ENCODE results near the gene NUP205.

Gene NUP205

DNA sequence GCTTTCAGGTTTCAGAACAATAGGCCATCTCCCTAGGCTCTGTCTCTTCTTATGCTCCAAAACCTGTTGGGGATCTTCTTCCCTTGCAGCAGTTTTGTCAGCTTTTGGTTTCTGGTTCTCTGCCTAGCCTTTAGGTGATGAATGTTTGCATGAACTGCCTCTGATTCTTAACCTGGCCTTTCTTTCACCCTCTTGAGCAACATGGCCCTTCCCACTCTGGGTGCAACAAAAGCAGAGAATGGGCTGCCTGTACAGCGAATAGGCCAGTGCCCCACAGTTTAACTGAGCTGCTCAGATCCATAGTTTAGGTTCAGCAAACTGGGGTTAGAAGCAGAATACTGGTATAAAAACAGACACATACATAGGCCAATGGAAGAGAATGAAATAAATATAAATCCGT is 18.1 kb upstream of the NUP205 start:
- TF ChIP-seq, protein P1, sequence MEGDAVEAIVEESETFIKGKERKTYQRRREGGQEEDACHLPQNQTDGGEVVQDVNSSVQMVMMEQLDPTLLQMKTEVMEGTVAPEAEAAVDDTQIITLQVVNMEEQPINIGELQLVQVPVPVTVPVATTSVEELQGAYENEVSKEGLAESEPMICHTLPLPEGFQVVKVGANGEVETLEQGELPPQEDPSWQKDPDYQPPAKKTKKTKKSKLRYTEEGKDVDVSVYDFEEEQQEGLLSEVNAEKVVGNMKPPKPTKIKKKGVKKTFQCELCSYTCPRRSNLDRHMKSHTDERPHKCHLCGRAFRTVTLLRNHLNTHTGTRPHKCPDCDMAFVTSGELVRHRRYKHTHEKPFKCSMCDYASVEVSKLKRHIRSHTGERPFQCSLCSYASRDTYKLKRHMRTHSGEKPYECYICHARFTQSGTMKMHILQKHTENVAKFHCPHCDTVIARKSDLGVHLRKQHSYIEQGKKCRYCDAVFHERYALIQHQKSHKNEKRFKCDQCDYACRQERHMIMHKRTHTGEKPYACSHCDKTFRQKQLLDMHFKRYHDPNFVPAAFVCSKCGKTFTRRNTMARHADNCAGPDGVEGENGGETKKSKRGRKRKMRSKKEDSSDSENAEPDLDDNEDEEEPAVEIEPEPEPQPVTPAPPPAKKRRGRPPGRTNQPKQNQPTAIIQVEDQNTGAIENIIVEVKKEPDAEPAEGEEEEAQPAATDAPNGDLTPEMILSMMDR (IDR thresholded peaks at IDR 0.05; ENCODE audit: low read depth, low read length), result no peak
- no peak for DNase-seq (ENCODE audit: extremely low read depth, low read depth)

DNA sequence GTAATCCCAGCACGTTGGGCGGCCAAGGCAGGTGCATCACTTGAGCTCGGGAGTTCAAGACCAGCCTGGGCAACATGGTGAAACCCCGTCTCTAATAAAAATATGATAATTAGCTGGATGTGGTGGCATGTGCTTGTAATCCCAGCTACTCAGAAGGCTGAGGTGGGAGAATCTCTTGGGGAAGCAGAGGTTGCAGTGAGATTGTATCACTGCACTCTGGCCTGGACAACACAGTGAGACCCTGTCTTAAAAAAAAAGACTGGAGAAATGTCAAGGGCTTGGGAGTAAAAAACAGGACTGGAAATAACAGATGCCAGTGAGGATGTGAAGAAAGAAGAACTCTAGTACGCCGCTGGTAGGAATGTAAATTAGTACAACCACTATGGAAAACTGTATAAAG is 16.7 kb upstream of the NUP205 start:
- TF ChIP-seq, protein P1 (IDR thresholded peaks at IDR 0.05; ENCODE audit: low read depth, low read length), result no peak
- DNase-seq (ENCODE audit: extremely low read depth, low read depth), result no peak

DNA sequence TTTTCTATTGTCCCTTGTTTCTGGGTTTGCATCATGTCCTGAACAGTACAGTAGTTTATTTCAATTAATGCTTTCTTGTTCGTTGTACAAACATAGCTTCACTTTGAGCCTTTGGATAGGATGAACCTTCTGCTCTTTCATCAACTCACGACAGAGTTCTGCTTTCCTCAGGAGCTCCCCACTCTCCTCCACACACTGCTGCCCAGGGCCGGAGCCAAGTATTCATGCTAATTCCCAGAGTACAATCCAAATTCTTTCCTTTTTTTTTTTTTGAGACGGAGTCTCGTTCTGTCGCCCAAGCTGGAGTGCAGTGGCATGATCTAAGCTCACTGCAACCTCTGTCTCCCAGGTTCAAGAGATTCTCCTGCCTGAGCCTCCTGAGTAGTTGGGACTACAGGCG is 7.5 kb upstream of the NUP205 start:
- TF ChIP-seq, protein P1 (IDR thresholded peaks at IDR 0.05; ENCODE audit: low read depth, low read length), result no peak
- DNase-seq (ENCODE audit: extremely low read depth, low read depth), result no peak

DNA sequence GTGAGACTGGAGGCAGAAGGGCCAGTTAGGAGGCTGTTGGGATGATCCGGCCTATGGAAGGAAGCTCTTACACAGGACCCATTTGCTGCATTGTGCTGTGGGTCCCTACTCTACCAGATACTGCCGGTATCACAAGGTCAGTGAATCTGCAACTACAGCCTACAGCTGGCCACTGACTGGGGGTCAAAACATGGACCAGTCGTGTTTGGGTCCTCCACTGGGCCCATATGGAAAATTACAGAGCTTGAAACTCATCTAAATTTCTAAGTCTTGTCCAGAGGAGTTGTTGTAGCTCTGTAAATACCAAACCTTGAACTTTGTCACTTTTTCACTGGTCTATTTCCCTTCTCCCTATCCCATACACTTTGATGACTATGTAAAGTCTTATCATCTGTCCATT is 5.6 kb upstream of the NUP205 start:
- TF ChIP-seq, protein P1 (IDR thresholded peaks at IDR 0.05; ENCODE audit: low read depth, low read length), result no peak
- DNase-seq (ENCODE audit: extremely low read depth, low read depth), result no peak

DNA sequence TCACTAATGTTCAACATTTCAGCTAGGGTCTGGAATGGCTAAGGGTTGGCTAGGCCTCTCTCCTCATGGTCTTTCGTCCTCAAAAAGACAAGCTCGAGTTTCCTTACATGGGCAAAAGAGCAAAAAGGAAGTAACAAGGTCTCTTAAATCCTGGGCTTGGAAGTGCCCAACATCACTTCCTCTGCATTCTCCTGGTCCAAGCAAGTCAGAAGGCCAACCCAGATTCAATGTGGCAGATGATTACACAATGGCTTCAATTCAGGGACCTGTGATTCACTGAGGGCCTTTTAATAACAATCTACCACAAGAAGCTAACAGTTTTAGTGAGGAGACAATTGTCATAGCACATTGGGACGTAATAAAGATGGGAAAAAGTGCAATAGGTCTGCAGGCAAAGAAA is 4.4 kb upstream of the NUP205 start:
- TF ChIP-seq, protein P1 (IDR thresholded peaks at IDR 0.05; ENCODE audit: low read depth, low read length), result no peak
- DNase-seq (ENCODE audit: extremely low read depth, low read depth), result no peak

DNA sequence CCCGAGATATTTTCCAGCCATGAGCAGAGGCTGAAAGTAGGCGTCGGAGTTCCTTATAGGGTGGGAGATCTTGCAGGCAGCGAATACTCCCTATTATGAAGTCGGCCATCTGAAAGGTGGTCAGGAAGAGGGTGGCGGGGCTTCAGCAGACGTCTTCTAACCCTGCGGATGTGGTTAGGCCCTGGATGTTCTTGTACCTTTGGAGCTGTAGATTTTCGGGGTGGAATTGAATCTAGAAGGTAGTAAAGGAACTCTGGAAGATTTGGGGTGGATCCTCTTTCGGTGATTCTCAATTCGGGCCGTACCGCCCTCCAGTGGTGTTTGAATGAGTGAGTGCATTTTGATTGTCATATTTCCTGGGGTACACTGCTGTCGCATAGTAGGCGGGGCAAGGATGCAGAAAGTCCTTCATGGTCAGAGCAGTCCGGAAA is 635 bp downstream of the NUP205 start:
- TF ChIP-seq, protein P1 (IDR thresholded peaks at IDR 0.05; ENCODE audit: low read depth, low read length), result peak; percentile 60
- no peak for DNase-seq (ENCODE audit: extremely low read depth, low read depth)

DNA sequence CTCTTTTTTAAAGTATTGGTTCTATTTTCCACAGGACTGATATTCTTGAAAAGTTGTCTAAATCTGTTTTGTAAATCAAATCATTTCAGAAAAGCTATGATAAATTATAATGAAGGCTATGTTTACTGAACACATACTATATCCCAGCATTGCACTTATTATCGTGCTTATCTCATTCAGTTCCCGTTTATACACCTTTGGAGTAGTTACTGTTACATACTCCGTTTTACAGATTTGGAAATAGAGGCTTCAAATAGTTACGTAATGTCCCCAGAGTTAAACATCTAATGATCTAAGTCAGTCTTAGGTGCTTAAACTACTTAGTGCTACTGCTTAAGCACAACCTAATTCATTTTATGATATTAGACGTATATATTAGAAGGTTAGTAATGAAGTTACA is 1.2 kb downstream of the NUP205 start:
- TF ChIP-seq, protein P1 (IDR thresholded peaks at IDR 0.05; ENCODE audit: low read depth, low read length), result no peak
- DNase-seq (ENCODE audit: extremely low read depth, low read depth), result no peak
